GM23338 (cell line): Measurements from ENCODE around the gene GPR39.

ENCODE experiments used
- CREB1 ChIP-seq: fragments of 250-450 bp; sonication (Bioruptor Pico); IDR thresholded peaks from 2 replicates; pipeline ENCODE4 v1.5.0; 2020; ENCODE audit warnings: low read depth, mild to moderate bottlenecking, moderate library complexity
- CTCF ChIP-seq, 2 experiments: fragments of 200-600 bp in 1 of 2; sonication (generic) in 1 of 2; conservative IDR thresholded peaks; 2 replicates each; pipeline versions ENCODE4 v1.5.1 to v1.6.1; 2016 to 2017; ENCODE audit warnings: antibody characterized with exemption in 2 of 2, low read depth in 2 of 2, mild to moderate bottlenecking in 2 of 2, moderate library complexity in 1 of 2
- ETS1 ChIP-seq: IDR thresholded peaks from 2 replicates; pipeline ENCODE4 v1.6.1; 2016; ENCODE audit warnings: antibody characterized with exemption
- EZH2 ChIP-seq: fragments of 200-600 bp; sonication (generic); IDR thresholded peaks from one replicate; pipeline ENCODE4 v1.8.0; 2017; ENCODE audit warnings: antibody characterized with exemption, mild to moderate bottlenecking, low read depth; ENCODE audit not compliant: unreplicated experiment
- EZH2phosphoT487 ChIP-seq: fragments of 200-600 bp; sonication (generic); IDR thresholded peaks from one replicate; pipeline ENCODE4 v1.8.1; 2018; ENCODE audit warnings: antibody characterized with exemption; ENCODE audit not compliant: unreplicated experiment
- POLR2AphosphoS5 ChIP-seq: IDR thresholded peaks from 2 replicates; pipeline ENCODE4 v1.6.1; 2016; ENCODE audit warnings: antibody characterized with exemption, low read depth
- ZNF331 ChIP-seq: fragments of 250-450 bp; sonication (Bioruptor Pico); IDR thresholded peaks from 2 replicates; pipeline ENCODE4 v1.5.0; 2020; ENCODE audit warnings: low read depth, mild to moderate bottlenecking, moderate library complexity

GRCh38 chr2:132640116-132640515, 223.5 kb downstream of the GPR39 start:
- TF ChIP-seq ETS1 (no peak), CTCF (conservative IDR thresholded peaks at IDR 0.05; ENCODE audit: low read depth in 2 of 2) (no peak), EZH2 (no peak), EZH2phosphoT487 (no peak), ZNF331 (CRISPR knock-in tag) (no peak), POLR2AphosphoS5 (no peak), CREB1 (CRISPR knock-in tag) (no peak)
